ENCODE data around the gene DCTN4. TPM values are rescaled to one million over a fixed set of nuclear protein-coding genes. Genes with fewer than 3 reads are reported as not detected.
A peak's percentile ranks its signal among the peaks of the same experiment; 100 is the strongest.

The DCTN4 gene
- total and polyA plus RNA-seq, 5 donors from 2014 or later = 7.7 to 85.8 (median 10.2) TPM

- Histone ChIP-seq H3K9me3 (ENCODE audit: control insufficient read depth in 2 of 2, low read length in 2 of 2) (no peaks in the 10 kb centered on the region), H3K36me3 (ENCODE audit: control insufficient read depth, insufficient read depth, low read length) (peaks cover 32% of the 10 kb centered on the region), H3K4me1 (ENCODE audit: control insufficient read depth, insufficient read depth, low read length, poor library complexity, severe bottlenecking) (peaks cover 22% of the 10 kb centered on the region), H3K27me3 (ENCODE audit: control insufficient read depth, insufficient read depth, low read length) (no peaks in the 10 kb centered on the region), H3K4me3 (ENCODE audit: low read depth, low read length) (peak within 1 kb of the TSS; percentile 100), H3K27ac (ENCODE audit: insufficient read depth, low read length, poor library complexity, severe bottlenecking) (peak within 1 kb of the TSS; percentile 97)
- Mint-ChIP-seq H3K36me3 (peaks cover 21% of the 10 kb centered on the region), H3K9me3 (no peaks in the 10 kb centered on the region), H3K4me3 (no peak within 1 kb of the TSS), H3K4me1 (peaks cover 0 to 7% (median 3%) of the 10 kb centered on the region in 4 donors), H3K27ac (no peak within 1 kb of the TSS), H3K27me3 (no peaks in the 10 kb centered on the region)
- ATAC-seq (ENCODE audit: low read depth in 2 of 2) (peak; percentile 95 to 96), DNase-seq (peak; percentile 88 to 95 (median 92))
Observed at GRCh38 chr5:150700594-150701377, 58.0 kb downstream of the DCTN4 start, which contains the start of gene RBM22. Gene RBM22, minus strand, starts transcription at chr5:150701062. Its CDS starts 77 bp downstream, at chr5:150700985.

DNA sequence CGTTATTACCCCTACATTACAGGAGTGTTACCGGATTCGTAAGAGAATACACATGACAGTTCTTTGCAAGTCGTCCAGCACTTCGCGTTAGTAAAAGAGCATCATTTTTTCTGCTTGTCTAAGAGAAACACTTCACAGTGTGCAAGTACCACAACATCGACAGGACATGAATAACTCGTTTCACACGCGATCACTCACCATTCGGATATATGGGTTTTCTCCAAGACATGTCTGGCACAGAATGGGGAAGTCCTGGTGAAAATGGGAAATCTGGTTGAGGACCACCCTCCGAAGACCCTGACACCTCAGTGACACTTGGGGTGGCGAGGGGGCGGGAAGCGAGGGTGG is 58.6 kb downstream of the DCTN4 start:
- H3K36me3 Mint-ChIP-seq = peaks cover 23% of the 10 kb centered on the region
- ATAC-seq (ENCODE audit: low read depth in 2 of 2) = no peak
- no peaks in the 10 kb centered on the region for H3K9me3 ChIP-seq (ENCODE audit: control insufficient read depth in 2 of 2, low read length in 2 of 2)

DNA sequence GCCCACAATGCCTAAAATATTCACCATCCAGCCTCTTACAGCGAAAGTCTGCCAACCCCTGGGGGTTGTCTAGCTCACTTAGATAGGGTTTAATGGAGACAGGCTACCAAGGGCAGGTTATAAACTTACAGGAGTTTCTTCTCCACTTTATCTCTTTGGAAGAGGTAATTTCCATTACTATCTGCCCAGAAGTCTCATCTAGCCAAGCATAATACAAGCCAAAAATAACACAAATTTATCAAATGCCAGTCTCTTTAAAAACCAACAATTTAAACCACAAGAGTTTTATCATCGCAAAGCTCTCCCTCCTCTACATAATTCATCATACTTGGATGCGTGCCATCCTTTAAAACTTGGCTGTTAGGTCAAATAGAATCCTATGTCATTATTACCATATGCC is 64.2 kb downstream of the DCTN4 start:
- DNase-seq (no peak), ATAC-seq (ENCODE audit: low read depth in 2 of 2) (no peak)
- H3K4me1 Mint-ChIP-seq = peaks cover 0 to 8% (median 3%) of the 10 kb centered on the region in 4 donors
- no peaks in the 10 kb centered on the region for H3K9me3 ChIP-seq (ENCODE audit: control insufficient read depth in 2 of 2, low read length in 2 of 2)
- H3K27ac Mint-ChIP-seq = peak overlapping the region in 1 of 3 donors; percentile 47
- no peak overlapping the region for H3K4me3 ChIP-seq (ENCODE audit: low read depth, low read length)
- H3K4me3 Mint-ChIP-seq = no peak overlapping the region
- no peaks in the 10 kb centered on the region for H3K27me3 ChIP-seq (ENCODE audit: control insufficient read depth, insufficient read depth, low read length)
- H3K36me3 Mint-ChIP-seq = peaks cover 68% of the 10 kb centered on the region
- H3K36me3 ChIP-seq (ENCODE audit: control insufficient read depth, insufficient read depth, low read length) = peaks cover 83% of the 10 kb centered on the region
- H3K27me3 Mint-ChIP-seq = no peaks in the 10 kb centered on the region
- H3K9me3 Mint-ChIP-seq = no peaks in the 10 kb centered on the region
- peaks cover 8% of the 10 kb centered on the region for H3K4me1 ChIP-seq (ENCODE audit: control insufficient read depth, insufficient read depth, low read length, poor library complexity, severe bottlenecking)
- H3K27ac ChIP-seq (ENCODE audit: insufficient read depth, low read length, poor library complexity, severe bottlenecking) = no peak overlapping the region

More for the DNA sequence above, 58.6 kb downstream of the DCTN4 start:
- peaks cover 22% of the 10 kb centered on the region for H3K4me1 ChIP-seq (ENCODE audit: control insufficient read depth, insufficient read depth, low read length, poor library complexity, severe bottlenecking)
- Mint-ChIP-seq H3K27ac (no peak overlapping the region), H3K9me3 (no peaks in the 10 kb centered on the region), H3K4me1 (peaks cover 0 to 7% (median 3%) of the 10 kb centered on the region in 4 donors), H3K27me3 (no peaks in the 10 kb centered on the region), H3K4me3 (no peak overlapping the region)
- no peak for DNase-seq
- H3K36me3 ChIP-seq (ENCODE audit: control insufficient read depth, insufficient read depth, low read length) = peaks cover 38% of the 10 kb centered on the region
- peak overlapping the region; percentile 97 for H3K27ac ChIP-seq (ENCODE audit: insufficient read depth, low read length, poor library complexity, severe bottlenecking)
- peak overlapping the region; percentile 100 for H3K4me3 ChIP-seq (ENCODE audit: low read depth, low read length)
- no peaks in the 10 kb centered on the region for H3K27me3 ChIP-seq (ENCODE audit: control insufficient read depth, insufficient read depth, low read length)

GRCh38 chr5:150692276-150692675 is 66.5 kb downstream of the DCTN4 start:
- Mint-ChIP-seq H3K4me3 (no peak overlapping the region), H3K27me3 (no peaks in the 10 kb centered on the region), H3K27ac (peak overlapping the region in 1 of 3 donors; percentile 7), H3K4me1 (peaks cover 0 to 8% (median 2%) of the 10 kb centered on the region in 4 donors), H3K9me3 (no peaks in the 10 kb centered on the region), H3K36me3 (peaks cover 65% of the 10 kb centered on the region)
- Histone ChIP-seq H3K27ac (ENCODE audit: insufficient read depth, low read length, poor library complexity, severe bottlenecking) (no peak overlapping the region), H3K9me3 (ENCODE audit: control insufficient read depth in 2 of 2, low read length in 2 of 2) (no peaks in the 10 kb centered on the region), H3K27me3 (ENCODE audit: control insufficient read depth, insufficient read depth, low read length) (no peaks in the 10 kb centered on the region), H3K4me3 (ENCODE audit: low read depth, low read length) (no peak overlapping the region), H3K4me1 (ENCODE audit: control insufficient read depth, insufficient read depth, low read length, poor library complexity, severe bottlenecking) (no peaks in the 10 kb centered on the region), H3K36me3 (ENCODE audit: control insufficient read depth, insufficient read depth, low read length) (peaks cover 66% of the 10 kb centered on the region)
- DNase-seq = no peak
- ATAC-seq (ENCODE audit: low read depth in 2 of 2) = no peak

- H3K9me3 Mint-ChIP-seq = no peaks in the 10 kb centered on the region
- no peak overlapping the region for H3K27ac ChIP-seq (ENCODE audit: insufficient read depth, low read length, poor library complexity, severe bottlenecking)
- H3K36me3 ChIP-seq (ENCODE audit: control insufficient read depth, insufficient read depth, low read length) = peaks cover 51% of the 10 kb centered on the region
- peak overlapping the region in 1 of 3 donors; percentile 48 for H3K27ac Mint-ChIP-seq
- ATAC-seq (ENCODE audit: low read depth in 2 of 2) = no peak
- no peaks in the 10 kb centered on the region for H3K27me3 ChIP-seq (ENCODE audit: control insufficient read depth, insufficient read depth, low read length)
- H3K4me3 Mint-ChIP-seq = no peak overlapping the region
- no peak overlapping the region for H3K4me3 ChIP-seq (ENCODE audit: low read depth, low read length)
- H3K36me3 Mint-ChIP-seq = peaks cover 56% of the 10 kb centered on the region
- H3K9me3 ChIP-seq (ENCODE audit: control insufficient read depth in 2 of 2, low read length in 2 of 2) = no peaks in the 10 kb centered on the region
- DNase-seq = no peak
- H3K4me1 Mint-ChIP-seq = peaks cover 0 to 8% (median 2%) of the 10 kb centered on the region in 4 donors
- no peaks in the 10 kb centered on the region for H3K27me3 Mint-ChIP-seq
- no peaks in the 10 kb centered on the region for H3K4me1 ChIP-seq (ENCODE audit: control insufficient read depth, insufficient read depth, low read length, poor library complexity, severe bottlenecking)
Observed at GRCh38 chr5:150690760-150691159, 68.1 kb downstream of the DCTN4 start.

DNA sequence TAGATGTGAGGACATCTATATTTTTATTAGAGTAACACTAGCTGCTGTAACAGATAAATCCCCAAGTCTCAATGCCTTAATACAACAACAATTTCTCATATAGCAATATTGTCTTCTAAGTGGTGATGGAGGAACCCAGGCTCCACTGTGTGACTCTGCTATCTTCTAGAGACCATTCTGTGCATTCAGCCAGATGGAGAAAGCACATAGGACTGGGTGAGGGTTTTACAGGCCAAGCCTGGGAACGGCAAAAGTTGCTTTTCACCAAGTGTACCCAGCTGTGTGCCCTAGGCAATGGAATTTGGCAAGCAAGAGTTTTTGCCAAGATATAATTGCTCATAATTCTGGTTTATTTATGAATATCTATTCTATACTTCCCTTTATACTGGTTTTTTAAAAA is 69.7 kb downstream of the DCTN4 start:
- DNase-seq = no peak
- Mint-ChIP-seq H3K36me3 (peaks cover 39% of the 10 kb centered on the region), H3K4me3 (no peak overlapping the region)

GRCh38 chr5:150676578-150676977 is 82.2 kb downstream of the DCTN4 start:
- Mint-ChIP-seq H3K4me3 (no peak overlapping the region), H3K9me3 (peaks cover 0 to 1% (median 0%) of the 10 kb centered on the region in 7 donors), H3K27ac (no peak overlapping the region), H3K4me1 (peaks cover 0 to 8% (median 3%) of the 10 kb centered on the region in 4 donors), H3K36me3 (peaks cover 20% of the 10 kb centered on the region), H3K27me3 (peaks cover 23% of the 10 kb centered on the region)
- H3K4me1 ChIP-seq (ENCODE audit: control insufficient read depth, insufficient read depth, low read length, poor library complexity, severe bottlenecking) = peaks cover 12% of the 10 kb centered on the region
- H3K9me3 ChIP-seq (ENCODE audit: control insufficient read depth in 2 of 2, low read length in 2 of 2) = no peaks in the 10 kb centered on the region
- peaks cover 3% of the 10 kb centered on the region for H3K36me3 ChIP-seq (ENCODE audit: control insufficient read depth, insufficient read depth, low read length)
- no peak for DNase-seq
- no peak for ATAC-seq (ENCODE audit: low read depth in 2 of 2)
- H3K4me3 ChIP-seq (ENCODE audit: low read depth, low read length) = no peak overlapping the region
- H3K27ac ChIP-seq (ENCODE audit: insufficient read depth, low read length, poor library complexity, severe bottlenecking) = no peak overlapping the region
- H3K27me3 ChIP-seq (ENCODE audit: control insufficient read depth, insufficient read depth, low read length) = peaks cover 2% of the 10 kb centered on the region

More for the DNA sequence above, 69.7 kb downstream of the DCTN4 start:
- Histone ChIP-seq H3K4me1 (ENCODE audit: control insufficient read depth, insufficient read depth, low read length, poor library complexity, severe bottlenecking) (no peaks in the 10 kb centered on the region), H3K27ac (ENCODE audit: insufficient read depth, low read length, poor library complexity, severe bottlenecking) (no peak overlapping the region), H3K9me3 (ENCODE audit: control insufficient read depth in 2 of 2, low read length in 2 of 2) (no peaks in the 10 kb centered on the region), H3K4me3 (ENCODE audit: low read depth, low read length) (no peak overlapping the region), H3K36me3 (ENCODE audit: control insufficient read depth, insufficient read depth, low read length) (peaks cover 34% of the 10 kb centered on the region), H3K27me3 (ENCODE audit: control insufficient read depth, insufficient read depth, low read length) (no peaks in the 10 kb centered on the region)
- no peak for ATAC-seq (ENCODE audit: low read depth in 2 of 2)
- Mint-ChIP-seq H3K27me3 (no peaks in the 10 kb centered on the region), H3K4me1 (peaks cover 0 to 8% (median 2%) of the 10 kb centered on the region in 4 donors), H3K27ac (peak overlapping the region in 1 of 3 donors; percentile 58), H3K9me3 (no peaks in the 10 kb centered on the region)

Data from CD4-positive, CD25-positive, alpha-beta regulatory T cell (primary cell).